GM19328 (cell line): ENCODE results near the gene MADCAM1.

Experiments used
- ATAC-seq: cut with Tn5 transposase; IDR thresholded peaks from one replicate; pipeline ENCODE4 v1.9.1; 2021; ENCODE audit warnings: mild to moderate bottlenecking, moderate library complexity; ENCODE audit not compliant: unreplicated experiment

Gene MADCAM1

GRCh38 chr19:547836-548720 is 51.8 kb downstream of the MADCAM1 start:
- no peak for ATAC-seq

DNA sequence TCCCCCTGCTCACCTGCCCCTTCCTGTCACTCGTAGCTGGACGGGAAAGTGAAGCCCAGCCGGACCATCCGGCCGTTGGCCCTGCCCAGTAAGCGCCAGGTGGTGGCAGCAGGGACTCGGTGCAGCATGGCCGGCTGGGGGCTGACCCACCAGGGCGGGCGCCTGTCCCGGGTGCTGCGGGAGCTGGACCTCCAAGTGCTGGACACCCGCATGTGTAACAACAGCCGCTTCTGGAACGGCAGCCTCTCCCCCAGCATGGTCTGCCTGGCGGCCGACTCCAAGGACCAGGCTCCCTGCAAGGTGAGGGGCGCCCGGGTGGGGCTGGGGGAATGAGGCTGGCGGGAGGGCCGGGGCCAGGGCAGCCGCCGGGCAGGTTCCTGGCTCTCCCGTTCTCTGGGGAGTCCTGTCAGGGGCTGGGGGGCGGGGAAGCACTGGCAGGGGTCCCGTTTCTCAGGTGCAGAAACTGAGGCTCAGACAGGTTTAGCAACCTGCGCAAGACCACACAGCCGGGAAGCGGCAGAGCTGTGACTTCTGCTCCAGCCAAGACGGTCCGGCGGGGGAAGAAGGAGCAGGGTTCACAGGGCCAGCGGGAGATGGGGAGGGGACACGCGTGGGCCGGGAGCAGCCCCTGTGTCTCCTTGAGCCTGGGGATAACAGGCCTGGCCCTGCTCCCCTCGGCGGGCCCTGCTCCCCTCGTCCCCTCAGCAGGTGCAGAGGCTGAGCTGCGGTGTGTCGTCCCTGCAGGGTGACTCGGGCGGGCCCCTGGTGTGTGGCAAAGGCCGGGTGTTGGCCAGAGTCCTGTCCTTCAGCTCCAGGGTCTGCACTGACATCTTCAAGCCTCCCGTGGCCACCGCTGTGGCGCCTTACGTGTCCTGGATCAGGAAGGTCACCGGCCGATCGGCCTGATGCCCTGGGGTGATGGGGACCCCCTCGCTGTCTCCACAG is 52.9 kb downstream of the MADCAM1 start:
- ATAC-seq, result no peak

- no peak for ATAC-seq
Observed at GRCh38 chr19:554817-555216, 58.5 kb downstream of the MADCAM1 start.
